Activated CD8-positive, alpha-beta T cell treated with anti-CD3 and anti-CD28 coated beads for 36 hours (primary cell): ENCODE results near the gene CDH23. TPM values are rescaled to one million over a fixed set of nuclear protein-coding genes. Genes with fewer than 3 reads are reported as not detected.

Source experiments
- ATAC-seq: fragments of 200-7000 bp; cut with Tn5 transposase; one replicate; pipeline ENCODE4 v1.10.0; 2021; ENCODE audit warnings: mild to moderate bottlenecking, moderate library complexity
- CTCF ChIA-PET: fragments of 350-600 bp; sonication (Branson Sonifier 250); formaldehyde crosslinking; loops from one replicate; lab custom pipeline; 2021; ENCODE audit warnings: antibody characterized with exemption; lab: Charles Lee
- POLR2A ChIA-PET: fragments of 350-600 bp; sonication (Branson Sonifier 250); formaldehyde crosslinking; loops from one replicate; lab custom pipeline; 2021; ENCODE audit warnings: antibody characterized with exemption; lab: Charles Lee
- DNase-seq: peaks from one replicate; pipeline ENCODE4 v3.0.0-alpha.2; 2020
- H3K27ac Mint-ChIP-seq: one replicate; pipeline ENCODE4 v1.8.0; 2021; ENCODE audit warnings: mild to moderate bottlenecking, mixed read lengths
- H3K27me3 Mint-ChIP-seq: one replicate; pipeline ENCODE4 v1.8.0; 2021; ENCODE audit warnings: mixed read lengths
- H3K36me3 Mint-ChIP-seq: one replicate; pipeline ENCODE4 v1.8.0; 2021; ENCODE audit warnings: low read depth, mixed read lengths
- H3K4me1 Mint-ChIP-seq: one replicate; pipeline ENCODE4 v1.8.0; 2021; ENCODE audit warnings: low read depth, mixed read lengths
- H3K4me3 Mint-ChIP-seq: one replicate; pipeline ENCODE4 v1.8.0; 2021; ENCODE audit warnings: mild to moderate bottlenecking, moderate library complexity, mixed read lengths
- H3K9me3 Mint-ChIP-seq: one replicate; pipeline ENCODE4 v1.8.0; 2021; ENCODE audit warnings: mixed read lengths
- intact Hi-C: fragments of 100-400 bp; cut with micrococcal nuclease; formaldehyde crosslinking; loops from one replicate; pipeline ENCODE4 v1.10.0; 2022
- total RNA-seq, 2 experiments: library from RNA; stranded (reverse); gene quantifications; one replicate each; pipeline ENCODE4 v1.2.3, GENCODE V29; 2021
- TF ChIP-seq, protein P1 (sequence below): fragments of 200-600 bp; IDR thresholded peaks from one replicate; pipeline ENCODE4 v1.8.0; 2022; ENCODE audit warnings: antibody characterized with exemption, mild to moderate bottlenecking

The CDH23 gene
- total RNA-seq, 2 experiments from 2014 or later: 2.4 to 2.7 TPM

DNA sequence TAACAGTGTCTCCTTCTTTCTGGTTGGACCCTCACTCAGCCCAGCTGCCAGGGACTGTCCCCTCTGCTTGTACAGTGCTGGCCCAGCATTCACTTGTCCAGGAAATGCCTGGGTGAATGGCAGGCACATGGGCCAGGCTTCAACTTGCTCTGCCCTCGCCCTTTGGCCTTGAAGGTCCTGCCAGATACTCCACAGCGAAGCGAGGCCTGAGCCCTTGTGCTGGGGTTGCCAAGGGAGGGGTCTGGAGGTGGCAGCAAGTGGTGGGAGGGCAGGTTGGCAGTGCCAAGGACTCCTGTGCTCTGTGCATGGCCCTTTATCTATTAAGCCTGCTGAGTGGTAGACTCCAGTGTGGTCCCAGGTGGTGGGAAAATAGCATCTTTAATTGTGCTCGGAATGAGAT is 75.7 kb downstream of the CDH23 start:
- no peak for ATAC-seq
- Mint-ChIP-seq H3K27me3 (peaks cover 2% of the 10 kb centered on the region), H3K4me3 (no peak overlapping the region), H3K9me3 (no peaks in the 10 kb centered on the region), H3K36me3 (no peaks in the 10 kb centered on the region), H3K27ac (no peak overlapping the region), H3K4me1 (no peaks in the 10 kb centered on the region)
- ChIA-PET POLR2A (no interaction called here), CTCF (no interaction called here)
- intact Hi-C loops: no loop called here
- TF ChIP-seq, protein P1, sequence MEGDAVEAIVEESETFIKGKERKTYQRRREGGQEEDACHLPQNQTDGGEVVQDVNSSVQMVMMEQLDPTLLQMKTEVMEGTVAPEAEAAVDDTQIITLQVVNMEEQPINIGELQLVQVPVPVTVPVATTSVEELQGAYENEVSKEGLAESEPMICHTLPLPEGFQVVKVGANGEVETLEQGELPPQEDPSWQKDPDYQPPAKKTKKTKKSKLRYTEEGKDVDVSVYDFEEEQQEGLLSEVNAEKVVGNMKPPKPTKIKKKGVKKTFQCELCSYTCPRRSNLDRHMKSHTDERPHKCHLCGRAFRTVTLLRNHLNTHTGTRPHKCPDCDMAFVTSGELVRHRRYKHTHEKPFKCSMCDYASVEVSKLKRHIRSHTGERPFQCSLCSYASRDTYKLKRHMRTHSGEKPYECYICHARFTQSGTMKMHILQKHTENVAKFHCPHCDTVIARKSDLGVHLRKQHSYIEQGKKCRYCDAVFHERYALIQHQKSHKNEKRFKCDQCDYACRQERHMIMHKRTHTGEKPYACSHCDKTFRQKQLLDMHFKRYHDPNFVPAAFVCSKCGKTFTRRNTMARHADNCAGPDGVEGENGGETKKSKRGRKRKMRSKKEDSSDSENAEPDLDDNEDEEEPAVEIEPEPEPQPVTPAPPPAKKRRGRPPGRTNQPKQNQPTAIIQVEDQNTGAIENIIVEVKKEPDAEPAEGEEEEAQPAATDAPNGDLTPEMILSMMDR: no peak
- DNase-seq: no peak

DNA sequence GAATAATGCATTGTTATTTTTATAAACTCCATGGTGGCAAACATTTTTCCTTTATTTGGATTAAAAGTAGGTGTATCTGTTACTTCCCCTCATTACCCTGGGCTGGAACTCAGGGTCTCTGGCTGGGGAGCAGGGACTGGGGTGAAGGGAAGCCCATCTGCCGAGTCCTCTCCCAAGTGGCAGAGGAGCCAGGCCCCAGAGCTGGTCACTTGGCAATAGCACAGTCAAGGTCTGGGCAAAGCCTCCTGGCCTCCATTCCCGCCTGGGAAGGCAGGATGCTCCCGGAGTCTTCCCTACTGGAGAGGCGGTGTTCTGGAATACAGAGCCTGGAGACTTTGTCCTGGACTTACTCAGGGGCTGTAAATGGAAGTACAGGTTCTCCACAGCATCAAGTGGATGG is 76.2 kb downstream of the CDH23 start:
- intact Hi-C loops: no loop called here
- POLR2A ChIA-PET: interaction anchor here (0.6 kb wide), 1 partner anchor 142 kb away, joined by 4 read pairs; no protein-coding TSS in a partner anchor

DNA sequence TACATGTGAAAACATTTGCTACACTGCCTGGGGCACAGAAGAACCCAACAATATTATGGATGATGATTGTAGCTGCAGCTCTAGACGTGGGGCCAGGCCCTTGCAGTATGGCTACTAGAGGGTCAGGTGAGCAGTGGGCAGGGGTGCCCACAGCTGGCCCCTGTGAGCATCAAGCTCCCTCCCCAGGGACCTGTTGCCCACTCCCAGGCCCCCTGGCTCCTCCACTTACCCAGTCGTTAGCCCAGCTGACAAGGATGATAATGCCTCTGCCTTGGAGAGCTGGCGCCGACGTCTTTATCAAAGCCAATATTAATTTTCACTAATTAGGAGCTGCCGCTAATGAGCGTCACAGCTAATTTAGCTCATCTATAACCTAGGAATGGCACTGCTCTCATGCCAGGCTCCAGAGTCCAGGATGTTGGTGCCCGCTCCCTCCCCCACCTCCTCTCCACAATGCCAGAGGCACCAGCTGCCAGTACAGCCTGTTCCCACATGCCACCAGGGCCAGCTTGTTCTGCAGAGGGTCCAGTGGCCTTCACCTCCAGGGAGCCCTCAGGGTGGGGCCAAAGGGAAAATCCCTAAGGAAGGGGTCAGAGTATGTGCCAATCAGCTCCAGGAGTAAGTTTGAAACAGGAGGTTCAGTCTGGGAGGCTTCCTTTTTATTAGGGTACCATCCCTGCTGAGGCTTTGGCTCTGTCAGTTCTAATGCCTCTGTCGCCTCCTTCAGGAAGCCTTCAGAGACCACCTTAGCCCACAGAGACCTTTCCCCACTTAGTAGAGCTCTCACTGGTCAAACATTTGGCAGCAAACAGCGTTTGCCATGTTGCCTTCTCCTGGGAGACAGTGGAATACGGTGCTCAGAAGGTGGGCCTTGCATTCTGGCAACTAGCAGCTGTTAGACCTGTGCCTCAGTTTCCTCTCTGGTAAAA is 77.2 kb downstream of the CDH23 start:
- TF ChIP-seq, protein P1: no peak
- ATAC-seq: no peak
- intact Hi-C loops: no loop called here
- H3K36me3 Mint-ChIP-seq: no peaks in the 10 kb centered on the region
- CTCF ChIA-PET: interaction anchor here (0.9 kb wide), 1 partner anchor 84 kb away, joined by 3 read pairs; no protein-coding TSS in a partner anchor
- H3K27ac Mint-ChIP-seq: no peak overlapping the region
- no peak overlapping the region for H3K4me3 Mint-ChIP-seq
- POLR2A ChIA-PET: interaction anchor here (1.3 kb wide), 1 partner anchor 22 kb away, joined by 3 read pairs; no protein-coding TSS in a partner anchor
- no peaks in the 10 kb centered on the region for H3K4me1 Mint-ChIP-seq
- H3K27me3 Mint-ChIP-seq: peaks cover 3% of the 10 kb centered on the region
- no peak for DNase-seq
- no peaks in the 10 kb centered on the region for H3K9me3 Mint-ChIP-seq

More for the DNA sequence above, 76.2 kb downstream of the CDH23 start:
- Mint-ChIP-seq H3K36me3 (no peaks in the 10 kb centered on the region), H3K4me3 (no peak overlapping the region), H3K4me1 (no peaks in the 10 kb centered on the region), H3K27me3 (peaks cover 2% of the 10 kb centered on the region), H3K9me3 (no peaks in the 10 kb centered on the region), H3K27ac (no peak overlapping the region)
- CTCF ChIA-PET: no interaction called here
- no peak for DNase-seq
- no peak for ATAC-seq
- TF ChIP-seq, protein P1: no peak

DNA sequence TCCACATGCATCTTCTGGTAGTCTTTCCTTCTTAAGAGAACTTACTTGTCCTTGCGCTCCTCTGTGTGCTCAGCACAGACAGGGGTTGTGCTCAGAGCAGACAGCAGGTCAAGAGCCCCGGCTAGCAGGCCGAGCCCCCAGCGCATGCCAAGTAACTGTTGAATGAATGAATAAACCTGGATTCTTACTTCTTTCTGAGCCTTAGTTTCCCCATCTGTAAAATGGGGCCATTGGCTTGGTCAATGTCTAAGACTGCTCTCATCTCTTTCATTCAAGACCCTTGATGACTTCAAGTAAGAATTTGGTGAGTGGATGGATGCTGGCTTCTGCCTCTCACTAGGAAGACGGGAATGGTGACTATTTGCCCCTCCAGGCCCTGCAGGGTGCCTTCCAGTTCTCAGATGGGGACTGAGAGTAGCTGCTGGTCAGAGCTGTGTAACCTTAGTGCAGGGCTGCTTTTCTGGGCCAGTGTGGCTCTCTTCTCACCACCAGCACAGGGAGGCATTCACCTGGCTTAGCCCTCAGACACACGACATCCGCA is 78.1 kb downstream of the CDH23 start:
- peaks cover 4% of the 10 kb centered on the region for H3K27me3 Mint-ChIP-seq
- TF ChIP-seq, protein P1: no peak
- H3K27ac Mint-ChIP-seq: no peak overlapping the region
- no peaks in the 10 kb centered on the region for H3K4me1 Mint-ChIP-seq
- no peaks in the 10 kb centered on the region for H3K36me3 Mint-ChIP-seq
- DNase-seq: no peak
- intact Hi-C loops: no loop called here
- CTCF ChIA-PET: no interaction called here
- no peak for ATAC-seq
- no peak overlapping the region for H3K4me3 Mint-ChIP-seq
- POLR2A ChIA-PET: interaction anchor here (1.3 kb wide), 1 partner anchor 21 kb away, joined by 3 read pairs; no protein-coding TSS in a partner anchor
- no peaks in the 10 kb centered on the region for H3K9me3 Mint-ChIP-seq
